ENCODE measurements around the gene CCDC89.

Gene CCDC89

DNA sequence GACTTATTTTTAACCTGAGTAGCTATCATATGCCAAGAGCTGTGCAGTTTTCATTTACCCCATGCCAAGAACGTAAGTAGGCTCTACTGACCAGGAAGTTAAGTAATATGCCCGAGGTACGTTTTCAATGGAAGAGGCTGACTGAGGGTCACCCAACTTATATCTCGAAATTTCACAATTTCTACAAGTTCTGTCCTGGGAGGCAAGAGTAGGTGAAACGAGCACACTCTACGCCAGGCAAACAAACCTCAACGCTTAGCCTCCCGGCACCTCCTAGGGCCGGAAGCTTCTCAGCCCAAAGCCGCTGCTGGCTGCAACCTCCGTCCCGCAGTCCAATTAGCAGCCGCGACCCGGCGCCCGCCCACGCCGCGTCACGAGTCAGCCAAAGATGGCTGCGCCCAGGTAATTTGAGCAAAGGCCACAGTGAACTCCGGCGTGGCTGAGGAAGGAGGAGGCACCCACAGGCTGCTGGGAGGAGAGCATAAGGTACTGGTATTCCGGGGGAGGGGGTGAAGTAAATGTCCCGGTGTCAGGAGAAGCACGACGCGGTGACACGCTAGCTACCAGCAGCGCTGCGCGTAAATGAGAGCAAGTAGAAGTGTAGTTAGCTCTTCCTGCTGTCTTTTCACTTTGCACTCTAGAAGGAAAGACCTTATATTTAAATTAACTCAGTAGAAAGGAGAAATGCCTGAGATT is 38.2 kb downstream of the CCDC89 start, which contains the start of gene TMEM126A (continued):
- TF ChIP-seq ZNF274 (IDR thresholded peaks at IDR 0.05; ENCODE audit: low read length) = no peak
- no peak for TF ChIP-seq ZNF274 (tag by site-specific recombination; IDR thresholded peaks at IDR 0.05; ENCODE audit: borderline replicate concordance)
- TF ChIP-seq, protein P1, sequence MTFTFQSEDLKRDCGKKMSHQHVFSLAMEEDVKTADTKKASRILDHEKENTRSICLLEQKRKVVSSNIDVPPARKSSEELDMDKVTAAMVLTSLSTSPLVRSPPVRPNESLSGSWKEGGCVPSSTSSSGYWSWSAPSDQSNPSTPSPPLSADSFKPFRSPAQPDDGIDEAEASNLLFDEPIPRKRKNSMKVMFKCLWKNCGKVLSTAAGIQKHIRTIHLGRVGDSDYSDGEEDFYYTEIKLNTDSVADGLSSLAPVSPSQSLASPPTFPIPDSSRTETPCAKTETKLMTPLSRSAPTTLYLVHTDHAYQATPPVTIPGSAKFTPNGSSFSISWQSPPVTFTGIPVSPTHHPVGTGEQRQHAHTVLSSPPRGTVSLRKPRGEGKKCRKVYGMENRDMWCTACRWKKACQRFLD (tag by site-specific recombination; IDR thresholded peaks at IDR 0.05) = no peak
- peak; percentile 76 for TF ChIP-seq YY2 (tag by site-specific recombination; IDR thresholded peaks at IDR 0.05)
- no peak for TF ChIP-seq ZNF529 (tag by site-specific recombination; IDR thresholded peaks at IDR 0.05; ENCODE audit: insufficient replicate concordance)
- peak; percentile 75 for TF ChIP-seq ZEB2 (tag by site-specific recombination; IDR thresholded peaks at IDR 0.05)
- peak; percentile 95 for TF ChIP-seq KLF10 (tag by site-specific recombination; IDR thresholded peaks at IDR 0.05)
- no peak for TF ChIP-seq ZNF132 (tag by site-specific recombination; IDR thresholded peaks at IDR 0.05; ENCODE audit: borderline replicate concordance)
- TF ChIP-seq, protein P2, sequence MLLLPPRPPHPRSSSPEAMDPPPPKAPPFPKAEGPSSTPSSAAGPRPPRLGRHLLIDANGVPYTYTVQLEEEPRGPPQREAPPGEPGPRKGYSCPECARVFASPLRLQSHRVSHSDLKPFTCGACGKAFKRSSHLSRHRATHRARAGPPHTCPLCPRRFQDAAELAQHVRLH (tag by site-specific recombination; IDR thresholded peaks at IDR 0.05) = no peak
- TF ChIP-seq, protein P3, sequence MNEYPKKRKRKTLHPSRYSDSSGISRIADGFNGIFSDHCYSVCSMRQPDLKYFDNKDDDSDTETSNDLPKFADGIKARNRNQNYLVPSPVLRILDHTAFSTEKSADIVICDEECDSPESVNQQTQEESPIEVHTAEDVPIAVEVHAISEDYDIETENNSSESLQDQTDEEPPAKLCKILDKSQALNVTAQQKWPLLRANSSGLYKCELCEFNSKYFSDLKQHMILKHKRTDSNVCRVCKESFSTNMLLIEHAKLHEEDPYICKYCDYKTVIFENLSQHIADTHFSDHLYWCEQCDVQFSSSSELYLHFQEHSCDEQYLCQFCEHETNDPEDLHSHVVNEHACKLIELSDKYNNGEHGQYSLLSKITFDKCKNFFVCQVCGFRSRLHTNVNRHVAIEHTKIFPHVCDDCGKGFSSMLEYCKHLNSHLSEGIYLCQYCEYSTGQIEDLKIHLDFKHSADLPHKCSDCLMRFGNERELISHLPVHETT (tag by site-specific recombination; IDR thresholded peaks at IDR 0.05) = no peak
- TF ChIP-seq, protein P4, sequence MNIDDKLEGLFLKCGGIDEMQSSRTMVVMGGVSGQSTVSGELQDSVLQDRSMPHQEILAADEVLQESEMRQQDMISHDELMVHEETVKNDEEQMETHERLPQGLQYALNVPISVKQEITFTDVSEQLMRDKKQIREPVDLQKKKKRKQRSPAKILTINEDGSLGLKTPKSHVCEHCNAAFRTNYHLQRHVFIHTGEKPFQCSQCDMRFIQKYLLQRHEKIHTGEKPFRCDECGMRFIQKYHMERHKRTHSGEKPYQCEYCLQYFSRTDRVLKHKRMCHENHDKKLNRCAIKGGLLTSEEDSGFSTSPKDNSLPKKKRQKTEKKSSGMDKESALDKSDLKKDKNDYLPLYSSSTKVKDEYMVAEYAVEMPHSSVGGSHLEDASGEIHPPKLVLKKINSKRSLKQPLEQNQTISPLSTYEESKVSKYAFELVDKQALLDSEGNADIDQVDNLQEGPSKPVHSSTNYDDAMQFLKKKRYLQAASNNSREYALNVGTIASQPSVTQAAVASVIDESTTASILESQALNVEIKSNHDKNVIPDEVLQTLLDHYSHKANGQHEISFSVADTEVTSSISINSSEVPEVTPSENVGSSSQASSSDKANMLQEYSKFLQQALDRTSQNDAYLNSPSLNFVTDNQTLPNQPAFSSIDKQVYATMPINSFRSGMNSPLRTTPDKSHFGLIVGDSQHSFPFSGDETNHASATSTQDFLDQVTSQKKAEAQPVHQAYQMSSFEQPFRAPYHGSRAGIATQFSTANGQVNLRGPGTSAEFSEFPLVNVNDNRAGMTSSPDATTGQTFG (tag by site-specific recombination; IDR thresholded peaks at IDR 0.05; ENCODE audit: borderline replicate concordance) = no peak
- TF ChIP-seq ZNF211 (tag by site-specific recombination; IDR thresholded peaks at IDR 0.05; ENCODE audit: low read depth) = no peak
- no peak for TF ChIP-seq ZNF785 (tag by site-specific recombination; IDR thresholded peaks at IDR 0.05)
- TF ChIP-seq ZNF626 (tag by site-specific recombination; IDR thresholded peaks at IDR 0.05) = no peak
- TF ChIP-seq, protein P5, sequence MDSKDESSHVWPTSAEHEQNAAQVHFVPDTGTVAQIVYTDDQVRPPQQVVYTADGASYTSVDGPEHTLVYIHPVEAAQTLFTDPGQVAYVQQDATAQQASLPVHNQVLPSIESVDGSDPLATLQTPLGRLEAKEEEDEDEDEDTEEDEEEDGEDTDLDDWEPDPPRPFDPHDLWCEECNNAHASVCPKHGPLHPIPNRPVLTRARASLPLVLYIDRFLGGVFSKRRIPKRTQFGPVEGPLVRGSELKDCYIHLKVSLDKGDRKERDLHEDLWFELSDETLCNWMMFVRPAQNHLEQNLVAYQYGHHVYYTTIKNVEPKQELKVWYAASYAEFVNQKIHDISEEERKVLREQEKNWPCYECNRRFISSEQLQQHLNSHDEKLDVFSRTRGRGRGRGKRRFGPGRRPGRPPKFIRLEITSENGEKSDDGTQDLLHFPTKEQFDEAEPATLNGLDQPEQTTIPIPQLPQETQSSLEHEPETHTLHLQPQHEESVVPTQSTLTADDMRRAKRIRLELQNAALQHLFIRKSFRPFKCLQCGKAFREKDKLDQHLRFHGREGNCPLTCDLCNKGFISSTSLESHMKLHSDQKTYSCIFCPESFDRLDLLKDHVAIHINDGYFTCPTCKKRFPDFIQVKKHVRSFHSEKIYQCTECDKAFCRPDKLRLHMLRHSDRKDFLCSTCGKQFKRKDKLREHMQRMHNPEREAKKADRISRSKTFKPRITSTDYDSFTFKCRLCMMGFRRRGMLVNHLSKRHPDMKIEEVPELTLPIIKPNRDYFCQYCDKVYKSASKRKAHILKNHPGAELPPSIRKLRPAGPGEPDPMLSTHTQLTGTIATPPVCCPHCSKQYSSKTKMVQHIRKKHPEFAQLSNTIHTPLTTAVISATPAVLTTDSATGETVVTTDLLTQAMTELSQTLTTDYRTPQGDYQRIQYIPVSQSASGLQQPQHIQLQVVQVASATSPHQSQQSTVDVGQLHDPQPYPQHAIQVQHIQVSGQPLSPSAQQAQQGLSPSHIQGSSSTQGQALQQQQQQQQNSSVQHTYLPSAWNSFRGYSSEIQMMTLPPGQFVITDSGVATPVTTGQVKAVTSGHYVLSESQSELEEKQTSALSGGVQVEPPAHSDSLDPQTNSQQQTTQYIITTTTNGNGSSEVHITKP (tag by site-specific recombination; IDR thresholded peaks at IDR 0.05) = peak; percentile 68; the same call in 1 of the 2 replicates
- TF ChIP-seq ZNF76 (tag by site-specific recombination; IDR thresholded peaks at IDR 0.05; ENCODE audit: borderline replicate concordance, low read depth) = peak; percentile 64; the same call in 1 of the 2 replicates
- no peak for TF ChIP-seq ZNF510 (tag by site-specific recombination; IDR thresholded peaks at IDR 0.05; ENCODE audit: insufficient replicate concordance)
- peak; percentile 35; the same call in 1 of the 2 replicates for TF ChIP-seq ZNF394 (tag by site-specific recombination; IDR thresholded peaks at IDR 0.05; ENCODE audit: borderline replicate concordance)
- TF ChIP-seq ZNF174 (tag by site-specific recombination; IDR thresholded peaks at IDR 0.05) = no peak
- TF ChIP-seq SP7 (tag by site-specific recombination; IDR thresholded peaks at IDR 0.05) = peak; percentile 61; the same call in 1 of the 2 replicates
- no peak for TF ChIP-seq ZNF114 (tag by site-specific recombination; IDR thresholded peaks at IDR 0.05)
- TF ChIP-seq, protein P6, sequence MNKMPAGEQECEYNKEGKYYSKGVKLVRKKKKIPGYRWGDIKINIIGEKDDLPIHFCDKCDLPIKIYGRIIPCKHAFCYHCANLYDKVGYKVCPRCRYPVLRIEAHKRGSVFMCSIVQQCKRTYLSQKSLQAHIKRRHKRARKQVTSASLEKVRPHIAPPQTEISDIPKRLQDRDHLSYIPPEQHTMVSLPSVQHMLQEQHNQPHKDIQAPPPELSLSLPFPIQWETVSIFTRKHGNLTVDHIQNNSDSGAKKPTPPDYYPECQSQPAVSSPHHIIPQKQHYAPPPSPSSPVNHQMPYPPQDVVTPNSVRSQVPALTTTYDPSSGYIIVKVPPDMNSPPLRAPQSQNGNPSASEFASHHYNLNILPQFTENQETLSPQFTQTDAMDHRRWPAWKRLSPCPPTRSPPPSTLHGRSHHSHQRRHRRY (tag by site-specific recombination; IDR thresholded peaks at IDR 0.05) = no peak
- TF ChIP-seq, protein P7, sequence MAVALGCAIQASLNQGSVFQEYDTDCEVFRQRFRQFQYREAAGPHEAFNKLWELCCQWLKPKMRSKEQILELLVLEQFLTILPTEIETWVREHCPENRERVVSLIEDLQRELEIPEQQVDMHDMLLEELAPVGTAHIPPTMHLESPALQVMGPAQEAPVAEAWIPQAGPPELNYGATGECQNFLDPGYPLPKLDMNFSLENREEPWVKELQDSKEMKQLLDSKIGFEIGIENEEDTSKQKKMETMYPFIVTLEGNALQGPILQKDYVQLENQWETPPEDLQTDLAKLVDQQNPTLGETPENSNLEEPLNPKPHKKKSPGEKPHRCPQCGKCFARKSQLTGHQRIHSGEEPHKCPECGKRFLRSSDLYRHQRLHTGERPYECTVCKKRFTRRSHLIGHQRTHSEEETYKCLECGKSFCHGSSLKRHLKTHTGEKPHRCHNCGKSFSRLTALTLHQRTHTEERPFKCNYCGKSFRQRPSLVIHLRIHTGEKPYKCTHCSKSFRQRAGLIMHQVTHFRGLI (tag by site-specific recombination; IDR thresholded peaks at IDR 0.05) = no peak
- TF ChIP-seq, protein P8, sequence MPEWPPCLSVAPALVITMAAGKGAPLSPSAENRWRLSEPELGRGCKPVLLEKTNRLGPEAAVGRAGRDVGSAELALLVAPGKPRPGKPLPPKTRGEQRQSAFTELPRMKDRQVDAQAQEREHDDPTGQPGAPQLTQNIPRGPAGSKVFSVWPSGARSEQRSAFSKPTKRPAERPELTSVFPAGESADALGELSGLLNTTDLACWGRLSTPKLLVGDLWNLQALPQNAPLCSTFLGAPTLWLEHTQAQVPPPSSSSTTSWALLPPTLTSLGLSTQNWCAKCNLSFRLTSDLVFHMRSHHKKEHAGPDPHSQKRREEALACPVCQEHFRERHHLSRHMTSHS (tag by site-specific recombination; IDR thresholded peaks at IDR 0.05) = no peak
